Fibroblast of skin of right quadriceps (primary cell): Measurements from ENCODE around the gene FBXL3.
"Not testable (repeated sequence)": the region's sequence is repeated elsewhere in the genome, so short reads cannot be mapped to it uniquely, and the experiment has no call there.

ENCODE experiments used
- DNase-seq: peaks from one replicate; pipeline ENCODE4 v3.0.0-alpha.2; 2013

Gene FBXL3

GRCh38 chr13:76982061-76982460, 44.9 kb downstream of the FBXL3 start:
- no peak for DNase-seq

- DNase-seq = peak; percentile 52
Measured at GRCh38 chr13:76980075-76980718, 46.8 kb downstream of the FBXL3 start.

GRCh38 chr13:76976929-76977328, 50.0 kb downstream of the FBXL3 start:
- DNase-seq = no peak

GRCh38 chr13:76976490-76976889, 50.5 kb downstream of the FBXL3 start:
- DNase-seq = peak; percentile 71

GRCh38 chr13:76975863-76976262, 51.1 kb downstream of the FBXL3 start:
- DNase-seq = no peak

- no peak for DNase-seq
Measured at GRCh38 chr13:76974618-76974975, 52.4 kb downstream of the FBXL3 start.

GRCh38 chr13:76973920-76974617, 52.9 kb downstream of the FBXL3 start:
- no peak for DNase-seq

GRCh38 chr13:76971851-76972829, 54.8 kb downstream of the FBXL3 start:
- DNase-seq = no peak

- no peak for DNase-seq
Measured at GRCh38 chr13:76971215-76971614, 55.7 kb downstream of the FBXL3 start.

GRCh38 chr13:76969488-76970365, 57.2 kb downstream of the FBXL3 start:
- DNase-seq = no peak

- no peak for DNase-seq
Measured at GRCh38 chr13:76968041-76968440, 58.9 kb downstream of the FBXL3 start.

GRCh38 chr13:76967031-76967430, 59.9 kb downstream of the FBXL3 start:
- DNase-seq = no peak

GRCh38 chr13:76965759-76966421, 61.1 kb downstream of the FBXL3 start:
- peak; percentile 78 for DNase-seq

- DNase-seq = not testable (repeated sequence)
Measured at GRCh38 chr13:76959734-76960133, 67.2 kb downstream of the FBXL3 start.

GRCh38 chr13:76958841-76959432, 68.0 kb downstream of the FBXL3 start:
- DNase-seq = no peak

GRCh38 chr13:76955661-76956060, 71.3 kb downstream of the FBXL3 start:
- DNase-seq = no peak
